ENCODE data around the gene ARNT2. TPM values are rescaled to one million over a fixed set of nuclear protein-coding genes. Genes with fewer than 3 reads are reported as not detected.

The ARNT2 gene
- total and polyA plus RNA-seq, 10 of the 15 experiments (the other 5 are each of a cell fraction or from before 2014, with no cell fraction given) = 0.07 to 0.49 (median 0.09) TPM; not detected in 6

DNA sequence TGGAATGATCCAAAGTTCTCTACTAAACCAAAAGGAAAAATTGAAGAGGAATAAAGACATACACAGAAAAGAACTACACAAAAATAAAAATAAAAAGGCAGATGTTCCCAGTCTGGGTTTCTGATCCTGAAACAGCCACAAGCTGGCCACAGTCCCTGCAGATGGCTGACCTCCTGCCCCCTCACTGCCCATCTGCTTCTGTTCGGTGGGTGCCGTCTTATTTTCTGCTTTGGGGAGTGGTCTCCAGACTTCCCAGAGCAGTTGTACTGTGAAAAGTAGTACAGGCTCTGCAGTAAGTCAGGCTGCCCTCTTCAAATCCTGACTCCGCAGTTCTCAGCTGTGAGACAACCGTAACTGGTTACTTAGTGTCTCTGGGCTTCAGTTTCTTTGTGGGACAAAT is 94.5 kb downstream of the ARNT2 start (continued):
- TF ChIP-seq, protein P1, sequence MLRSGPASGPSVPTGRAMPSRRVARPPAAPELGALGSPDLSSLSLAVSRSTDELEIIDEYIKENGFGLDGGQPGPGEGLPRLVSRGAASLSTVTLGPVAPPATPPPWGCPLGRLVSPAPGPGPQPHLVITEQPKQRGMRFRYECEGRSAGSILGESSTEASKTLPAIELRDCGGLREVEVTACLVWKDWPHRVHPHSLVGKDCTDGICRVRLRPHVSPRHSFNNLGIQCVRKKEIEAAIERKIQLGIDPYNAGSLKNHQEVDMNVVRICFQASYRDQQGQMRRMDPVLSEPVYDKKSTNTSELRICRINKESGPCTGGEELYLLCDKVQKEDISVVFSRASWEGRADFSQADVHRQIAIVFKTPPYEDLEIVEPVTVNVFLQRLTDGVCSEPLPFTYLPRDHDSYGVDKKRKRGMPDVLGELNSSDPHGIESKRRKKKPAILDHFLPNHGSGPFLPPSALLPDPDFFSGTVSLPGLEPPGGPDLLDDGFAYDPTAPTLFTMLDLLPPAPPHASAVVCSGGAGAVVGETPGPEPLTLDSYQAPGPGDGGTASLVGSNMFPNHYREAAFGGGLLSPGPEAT (IDR thresholded peaks at IDR 0.05; ENCODE audit: low read depth) = no peak
- TF ChIP-seq, protein P2, sequence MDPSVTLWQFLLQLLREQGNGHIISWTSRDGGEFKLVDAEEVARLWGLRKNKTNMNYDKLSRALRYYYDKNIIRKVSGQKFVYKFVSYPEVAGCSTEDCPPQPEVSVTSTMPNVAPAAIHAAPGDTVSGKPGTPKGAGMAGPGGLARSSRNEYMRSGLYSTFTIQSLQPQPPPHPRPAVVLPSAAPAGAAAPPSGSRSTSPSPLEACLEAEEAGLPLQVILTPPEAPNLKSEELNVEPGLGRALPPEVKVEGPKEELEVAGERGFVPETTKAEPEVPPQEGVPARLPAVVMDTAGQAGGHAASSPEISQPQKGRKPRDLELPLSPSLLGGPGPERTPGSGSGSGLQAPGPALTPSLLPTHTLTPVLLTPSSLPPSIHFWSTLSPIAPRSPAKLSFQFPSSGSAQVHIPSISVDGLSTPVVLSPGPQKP (IDR thresholded peaks at IDR 0.05; ENCODE audit: low read depth, low read length) = no peak
- TF ChIP-seq BACH1 (IDR thresholded peaks at IDR 0.05; ENCODE audit: borderline replicate concordance) (no peak), STAT1 (conservative IDR thresholded peaks at IDR 0.05) (no peak), FOXM1 (IDR thresholded peaks at IDR 0.05; ENCODE audit: low read depth, low read length) (no peak)

DNA sequence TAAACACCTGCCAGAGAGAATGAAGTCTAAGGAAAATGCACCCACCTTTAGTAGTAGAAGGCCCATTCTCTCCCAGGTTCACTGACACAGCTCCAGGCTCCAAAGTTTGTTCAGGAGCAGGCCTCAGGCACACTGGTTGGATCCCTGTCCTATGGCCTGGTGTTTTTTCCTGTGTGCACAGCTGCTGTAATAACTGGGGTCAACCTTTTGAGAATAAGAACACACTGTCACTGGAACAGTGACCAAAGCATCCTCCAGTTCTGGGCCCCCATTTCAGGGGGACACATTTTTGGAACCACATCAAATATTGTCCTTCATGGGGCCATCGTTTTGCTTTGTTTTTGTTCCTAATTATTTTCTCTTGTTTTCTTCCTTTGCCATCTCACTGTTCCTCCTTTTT is 95.8 kb downstream of the ARNT2 start:
- TF ChIP-seq RAD21 (IDR thresholded peaks at IDR 0.05; ENCODE audit: insufficient read depth, low read depth, low read length) = no peak
- no peak for TF ChIP-seq HCFC1 (IDR thresholded peaks at IDR 0.05; ENCODE audit: low read length)
- TF ChIP-seq, protein P3, sequence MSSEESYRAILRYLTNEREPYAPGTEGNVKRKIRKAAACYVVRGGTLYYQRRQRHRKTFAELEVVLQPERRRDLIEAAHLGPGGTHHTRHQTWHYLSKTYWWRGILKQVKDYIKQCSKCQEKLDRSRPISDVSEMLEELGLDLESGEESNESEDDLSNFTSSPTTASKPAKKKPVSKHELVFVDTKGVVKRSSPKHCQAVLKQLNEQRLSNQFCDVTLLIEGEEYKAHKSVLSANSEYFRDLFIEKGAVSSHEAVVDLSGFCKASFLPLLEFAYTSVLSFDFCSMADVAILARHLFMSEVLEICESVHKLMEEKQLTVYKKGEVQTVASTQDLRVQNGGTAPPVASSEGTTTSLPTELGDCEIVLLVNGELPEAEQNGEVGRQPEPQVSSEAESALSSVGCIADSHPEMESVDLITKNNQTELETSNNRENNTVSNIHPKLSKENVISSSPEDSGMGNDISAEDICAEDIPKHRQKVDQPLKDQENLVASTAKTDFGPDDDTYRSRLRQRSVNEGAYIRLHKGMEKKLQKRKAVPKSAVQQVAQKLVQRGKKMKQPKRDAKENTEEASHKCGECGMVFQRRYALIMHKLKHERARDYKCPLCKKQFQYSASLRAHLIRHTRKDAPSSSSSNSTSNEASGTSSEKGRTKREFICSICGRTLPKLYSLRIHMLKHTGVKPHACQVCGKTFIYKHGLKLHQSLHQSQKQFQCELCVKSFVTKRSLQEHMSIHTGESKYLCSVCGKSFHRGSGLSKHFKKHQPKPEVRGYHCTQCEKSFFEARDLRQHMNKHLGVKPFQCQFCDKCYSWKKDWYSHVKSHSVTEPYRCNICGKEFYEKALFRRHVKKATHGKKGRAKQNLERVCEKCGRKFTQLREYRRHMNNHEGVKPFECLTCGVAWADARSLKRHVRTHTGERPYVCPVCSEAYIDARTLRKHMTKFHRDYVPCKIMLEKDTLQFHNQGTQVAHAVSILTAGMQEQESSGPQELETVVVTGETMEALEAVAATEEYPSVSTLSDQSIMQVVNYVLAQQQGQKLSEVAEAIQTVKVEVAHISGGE (CRISPR knock-in tag; IDR thresholded peaks at IDR 0.05) = no peak
- TF ChIP-seq TCF7 (IDR thresholded peaks at IDR 0.05; ENCODE audit: borderline replicate concordance) = no peak
- FAIRE-seq (no peak), ATAC-seq (no peak), DNase-seq (ENCODE audit: low read depth, low spot score) (no peak)
- H3K9ac ChIP-seq (ENCODE audit: control insufficient read depth, insufficient read depth, low read length) = no peak overlapping the region
- no peaks in the 10 kb centered on the region for H3K9me3 ChIP-seq (replicated peaks; ENCODE audit: control insufficient read depth, insufficient read depth, low read length)
- H3K27me3 ChIP-seq (replicated peaks in 1 of 2; ENCODE audit: control insufficient read depth in 2 of 2, insufficient read depth in 2 of 2, low read length in 1 of 2) = peaks cover 3 to 10% of the 10 kb centered on the region in 2 experiments
- no peaks in the 10 kb centered on the region for H4K20me1 ChIP-seq (ENCODE audit: control insufficient read depth, insufficient read depth)
- H2AFZ ChIP-seq (ENCODE audit: control insufficient read depth, low read depth, low read length) = no peak overlapping the region
- SMC1A ChIA-PET (ENCODE audit: uncharacterized antibody, unreplicated experiment) = no interaction called here
- no TSS peak for BruUV-seq (replicated peaks)
- POLR2A ChIA-PET = no interaction called here
- H3K4me1 ChIP-seq (ENCODE audit: control insufficient read depth, insufficient read depth, low read length) = no peaks in the 10 kb centered on the region
- H3K79me2 ChIP-seq (ENCODE audit: control insufficient read depth, insufficient read depth, low read length) = no peaks in the 10 kb centered on the region
- no peak overlapping the region for H3K4me2 ChIP-seq (ENCODE audit: control insufficient read depth, insufficient read depth)
- H3K27ac ChIP-seq (ENCODE audit: control insufficient read depth, insufficient read depth) = no peak overlapping the region
- no peak overlapping the region for H3K4me3 ChIP-seq
- in situ Hi-C loops (cut with MboI) (no loop called here), intact Hi-C loops (cut with micrococcal nuclease; ENCODE audit: unreplicated experiment) (no loop called here)
- CTCF ChIA-PET = no interaction called here
- no peaks in the 10 kb centered on the region for H3K36me3 ChIP-seq (ENCODE audit: control insufficient read depth in 2 of 2, insufficient read depth in 2 of 2, low read length in 1 of 2)
- WGBS (ENCODE audit: insufficient coverage, insufficient replicate concordance, low lambda C conversion rate, missing lambda C conversion rate) = 0% methylated on average over 1 of the region's 1 CpG
- RAD21 ChIA-PET (ENCODE audit: unreplicated experiment) = no interaction called here

All from GM12878 (cell line).